Activated CD8-positive, alpha-beta T cell treated with anti-CD3 and anti-CD28 coated beads for 36 hours (primary cell): Measurements from ENCODE around the gene CRYAA. TPM values are rescaled to one million over a fixed set of nuclear protein-coding genes. Genes with fewer than 3 reads are reported as not detected.

Experiments used
- ATAC-seq: fragments of 200-7000 bp; cut with Tn5 transposase; one replicate; pipeline ENCODE4 v1.10.0; 2021; ENCODE audit warnings: mild to moderate bottlenecking, moderate library complexity
- CTCF ChIA-PET: fragments of 350-600 bp; sonication (Branson Sonifier 250); formaldehyde crosslinking; loops from one replicate; lab custom pipeline; 2021; ENCODE audit warnings: antibody characterized with exemption; lab: Charles Lee
- POLR2A ChIA-PET: fragments of 350-600 bp; sonication (Branson Sonifier 250); formaldehyde crosslinking; loops from one replicate; lab custom pipeline; 2021; ENCODE audit warnings: antibody characterized with exemption; lab: Charles Lee
- DNase-seq: peaks from one replicate; pipeline ENCODE4 v3.0.0-alpha.2; 2020
- H3K27ac Mint-ChIP-seq: one replicate; pipeline ENCODE4 v1.8.0; 2021; ENCODE audit warnings: mild to moderate bottlenecking, mixed read lengths
- H3K27me3 Mint-ChIP-seq: one replicate; pipeline ENCODE4 v1.8.0; 2021; ENCODE audit warnings: mixed read lengths
- H3K36me3 Mint-ChIP-seq: one replicate; pipeline ENCODE4 v1.8.0; 2021; ENCODE audit warnings: low read depth, mixed read lengths
- H3K4me1 Mint-ChIP-seq: one replicate; pipeline ENCODE4 v1.8.0; 2021; ENCODE audit warnings: low read depth, mixed read lengths
- H3K4me3 Mint-ChIP-seq: one replicate; pipeline ENCODE4 v1.8.0; 2021; ENCODE audit warnings: mild to moderate bottlenecking, moderate library complexity, mixed read lengths
- H3K9me3 Mint-ChIP-seq: one replicate; pipeline ENCODE4 v1.8.0; 2021; ENCODE audit warnings: mixed read lengths
- intact Hi-C: fragments of 100-400 bp; cut with micrococcal nuclease; formaldehyde crosslinking; loops from one replicate; pipeline ENCODE4 v1.10.0; 2022
- total RNA-seq, 2 experiments: library from RNA; stranded (reverse); gene quantifications; one replicate each; pipeline ENCODE4 v1.2.3, GENCODE V29; 2021
- TF ChIP-seq, protein P1 (sequence below): fragments of 200-600 bp; IDR thresholded peaks from one replicate; pipeline ENCODE4 v1.8.0; 2022; ENCODE audit warnings: antibody characterized with exemption, mild to moderate bottlenecking

Gene CRYAA
- total RNA-seq, 2 experiments from 2014 or later = not detected

DNA sequence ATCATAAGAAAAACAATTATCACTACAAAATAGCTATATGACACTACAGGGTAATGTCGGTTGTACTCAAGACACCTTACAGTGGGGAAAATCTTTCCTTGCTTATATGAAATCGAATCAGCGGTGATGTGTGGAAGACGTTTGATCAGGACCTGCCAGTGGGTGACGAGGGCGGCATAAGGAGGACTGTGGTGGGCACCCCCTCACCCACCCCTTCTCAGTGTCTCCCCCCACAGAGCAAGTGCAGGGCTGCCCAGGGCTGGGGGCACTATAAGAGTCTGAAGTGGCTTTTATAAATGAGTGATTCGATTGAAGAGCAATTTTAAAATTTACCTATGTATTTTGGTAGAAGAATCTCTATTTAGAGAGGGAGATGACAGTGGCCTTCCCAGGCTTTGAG lies 35.8 kb downstream of the CRYAA start:
- Mint-ChIP-seq H3K27me3 (no peaks in the 10 kb centered on the region), H3K36me3 (peaks cover 2% of the 10 kb centered on the region), H3K4me3 (no peak overlapping the region), H3K27ac (no peak overlapping the region), H3K9me3 (peaks cover 22% of the 10 kb centered on the region), H3K4me1 (no peaks in the 10 kb centered on the region)
- TF ChIP-seq, protein P1, sequence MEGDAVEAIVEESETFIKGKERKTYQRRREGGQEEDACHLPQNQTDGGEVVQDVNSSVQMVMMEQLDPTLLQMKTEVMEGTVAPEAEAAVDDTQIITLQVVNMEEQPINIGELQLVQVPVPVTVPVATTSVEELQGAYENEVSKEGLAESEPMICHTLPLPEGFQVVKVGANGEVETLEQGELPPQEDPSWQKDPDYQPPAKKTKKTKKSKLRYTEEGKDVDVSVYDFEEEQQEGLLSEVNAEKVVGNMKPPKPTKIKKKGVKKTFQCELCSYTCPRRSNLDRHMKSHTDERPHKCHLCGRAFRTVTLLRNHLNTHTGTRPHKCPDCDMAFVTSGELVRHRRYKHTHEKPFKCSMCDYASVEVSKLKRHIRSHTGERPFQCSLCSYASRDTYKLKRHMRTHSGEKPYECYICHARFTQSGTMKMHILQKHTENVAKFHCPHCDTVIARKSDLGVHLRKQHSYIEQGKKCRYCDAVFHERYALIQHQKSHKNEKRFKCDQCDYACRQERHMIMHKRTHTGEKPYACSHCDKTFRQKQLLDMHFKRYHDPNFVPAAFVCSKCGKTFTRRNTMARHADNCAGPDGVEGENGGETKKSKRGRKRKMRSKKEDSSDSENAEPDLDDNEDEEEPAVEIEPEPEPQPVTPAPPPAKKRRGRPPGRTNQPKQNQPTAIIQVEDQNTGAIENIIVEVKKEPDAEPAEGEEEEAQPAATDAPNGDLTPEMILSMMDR = no peak
- no peak for DNase-seq
- CTCF ChIA-PET = no interaction called here
- no peak for ATAC-seq
- POLR2A ChIA-PET = no interaction called here
- intact Hi-C loops = no loop called here

DNA sequence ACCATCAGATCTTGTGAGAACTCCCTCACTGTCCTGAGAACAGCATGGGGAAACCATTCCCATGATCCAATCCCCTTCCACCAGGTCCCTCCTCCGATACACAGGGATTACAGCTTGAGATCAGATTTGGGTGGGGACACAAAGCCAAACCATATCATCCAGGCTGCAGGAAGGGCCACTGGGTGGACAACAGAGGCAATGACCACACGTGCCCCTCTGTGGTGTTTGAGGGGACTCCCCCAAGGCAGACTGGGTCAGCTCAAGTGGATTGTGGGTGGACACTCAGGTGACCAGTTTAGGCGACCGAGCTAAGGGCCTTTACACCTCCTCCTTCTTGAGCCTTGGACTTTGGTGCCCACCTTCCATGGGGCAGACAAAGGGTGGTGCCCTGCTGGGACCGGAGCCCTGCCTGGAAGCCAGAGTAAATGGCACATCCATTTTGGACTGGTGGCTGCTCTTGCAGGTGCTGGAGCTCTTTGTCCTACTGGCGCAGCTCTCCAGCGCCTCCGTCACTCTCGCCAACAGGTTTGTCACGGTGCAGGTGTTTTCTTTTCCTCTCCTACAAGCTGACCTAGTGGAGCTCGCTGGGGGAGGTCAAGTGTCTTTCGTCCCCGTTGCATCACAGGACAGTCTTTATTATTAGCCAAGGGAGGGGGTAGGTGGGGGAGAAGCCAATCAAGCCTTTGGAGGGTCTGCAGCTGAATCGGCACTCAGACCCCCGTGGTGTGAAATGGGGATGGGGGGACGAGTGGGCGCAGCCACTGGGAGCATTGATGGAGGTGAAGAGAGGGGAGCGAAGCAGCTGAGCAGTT lies 37.6 kb downstream of the CRYAA start:
- H3K27ac Mint-ChIP-seq = no peak overlapping the region
- DNase-seq (no peak), ATAC-seq (no peak)
- H3K4me1 Mint-ChIP-seq = no peaks in the 10 kb centered on the region
- H3K4me3 Mint-ChIP-seq = no peak overlapping the region
- peaks cover 10% of the 10 kb centered on the region for H3K9me3 Mint-ChIP-seq
- H3K36me3 Mint-ChIP-seq = peaks cover 2% of the 10 kb centered on the region
- intact Hi-C loops = no loop called here
- TF ChIP-seq, protein P1 = no peak
- ChIA-PET CTCF (no interaction called here), POLR2A (no interaction called here)
- H3K27me3 Mint-ChIP-seq = peaks cover 3% of the 10 kb centered on the region

DNA sequence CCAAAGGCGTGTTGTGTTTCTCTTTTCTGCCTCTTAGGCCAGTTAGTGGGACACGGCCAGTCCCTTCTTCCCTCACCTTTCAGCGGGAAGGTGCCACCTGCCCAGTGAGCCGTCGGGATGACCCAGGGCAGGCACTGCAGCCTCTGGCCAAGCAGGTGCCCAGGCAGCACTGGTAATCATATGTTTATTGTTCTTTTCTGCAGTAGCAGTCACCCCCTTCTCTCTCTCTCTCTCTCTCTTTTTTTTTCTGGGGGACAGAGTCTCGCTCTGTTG lies 38.2 kb downstream of the CRYAA start:
- TF ChIP-seq, protein P1 = no peak
- Mint-ChIP-seq H3K36me3 (no peaks in the 10 kb centered on the region), H3K9me3 (peaks cover 5% of the 10 kb centered on the region), H3K27ac (no peak overlapping the region), H3K4me3 (no peak overlapping the region), H3K4me1 (no peaks in the 10 kb centered on the region), H3K27me3 (peaks cover 3% of the 10 kb centered on the region)
- intact Hi-C loops = no loop called here
- no peak for ATAC-seq
- no peak for DNase-seq
- ChIA-PET CTCF (no interaction called here), POLR2A (no interaction called here)

DNA sequence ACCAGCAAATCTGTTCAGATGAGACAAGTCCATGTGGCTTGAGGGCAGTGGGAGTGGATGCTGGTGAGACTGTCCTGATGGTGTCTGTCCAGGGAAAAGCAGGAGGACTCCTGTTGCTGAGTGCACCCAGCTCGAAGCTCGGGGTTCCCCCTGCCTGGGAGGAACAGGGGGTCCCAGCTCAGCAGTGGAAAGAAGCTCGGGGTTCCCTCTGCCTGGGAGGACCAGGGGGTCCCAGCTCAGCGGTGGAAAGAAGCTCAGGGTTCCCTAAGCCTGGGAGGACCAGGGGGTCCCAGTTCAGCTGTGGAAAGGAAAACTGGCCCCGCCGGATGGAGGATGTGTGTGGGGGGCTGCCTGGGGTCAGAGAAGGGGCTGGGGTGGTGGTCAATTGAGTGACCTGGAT lies 39.1 kb downstream of the CRYAA start:
- no peak for ATAC-seq
- TF ChIP-seq, protein P1 = no peak
- Mint-ChIP-seq H3K4me3 (no peak overlapping the region), H3K4me1 (no peaks in the 10 kb centered on the region), H3K27ac (no peak overlapping the region), H3K27me3 (peaks cover 3% of the 10 kb centered on the region), H3K9me3 (peaks cover 3% of the 10 kb centered on the region), H3K36me3 (no peaks in the 10 kb centered on the region)
- ChIA-PET CTCF (no interaction called here), POLR2A (no interaction called here)
- DNase-seq = no peak
- intact Hi-C loops = no loop called here

DNA sequence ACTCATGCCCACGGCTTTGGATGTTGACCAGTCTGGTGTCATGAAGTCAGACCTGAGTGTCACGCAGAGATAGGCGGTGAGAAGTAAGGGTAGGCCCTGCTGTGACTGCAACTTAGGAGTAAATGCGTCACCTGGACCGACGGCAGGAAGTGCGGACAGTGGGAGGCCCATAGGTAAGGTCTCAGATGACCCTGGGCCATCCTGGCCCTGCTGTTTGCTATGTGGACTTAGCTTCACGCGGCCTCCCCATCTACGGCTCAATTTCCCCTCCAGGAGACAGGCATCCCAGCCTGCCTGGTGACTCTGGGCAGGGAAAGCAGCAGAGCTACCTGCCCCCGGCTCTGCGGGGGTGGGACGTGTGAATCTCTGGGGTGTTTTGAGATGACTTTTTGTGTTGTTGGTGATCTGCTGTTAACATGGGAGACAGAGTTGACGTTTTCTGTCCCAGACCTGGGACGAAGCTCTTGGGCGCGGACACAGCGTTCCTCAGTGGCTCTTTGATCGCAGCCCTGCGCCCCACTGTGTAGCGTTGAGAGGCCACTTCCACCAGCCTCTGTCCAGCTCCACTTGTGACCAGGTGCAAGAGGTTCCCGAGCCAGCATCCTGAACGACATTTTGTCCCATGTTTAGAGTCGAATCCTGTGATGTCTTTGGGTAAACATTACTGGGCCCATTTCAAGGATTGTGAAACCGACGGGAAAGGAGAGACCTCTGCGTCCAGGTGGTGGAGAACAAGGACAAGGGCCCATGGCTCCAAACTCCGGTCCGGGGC lies 39.9 kb downstream of the CRYAA start:
- ChIA-PET CTCF (no interaction called here), POLR2A (interaction anchor here (1.1 kb wide), 1 partner anchor 11 kb away, joined by 3 read pairs; no protein-coding TSS in a partner anchor)
- intact Hi-C loops = no loop called here
- H3K4me1 Mint-ChIP-seq = no peaks in the 10 kb centered on the region
- TF ChIP-seq, protein P1 = no peak
- no peaks in the 10 kb centered on the region for H3K36me3 Mint-ChIP-seq
- ATAC-seq (no peak), DNase-seq (no peak)
- H3K27ac Mint-ChIP-seq = no peak overlapping the region
- peaks cover 3% of the 10 kb centered on the region for H3K27me3 Mint-ChIP-seq
- no peaks in the 10 kb centered on the region for H3K9me3 Mint-ChIP-seq
- H3K4me3 Mint-ChIP-seq = no peak overlapping the region
